Heart right ventricle (tissue), 16 donors: ENCODE data around the gene CHRDL1. TPM values are rescaled to one million over a fixed set of nuclear protein-coding genes. Genes with fewer than 3 reads are reported as not detected.

ENCODE experiments used
- ATAC-seq, 8 donors: fragments of 200-7000 bp; cut with Tn5 transposase; one replicate each; pipeline ENCODE4 v1.9.1; 2020; ENCODE audit warnings: mild to moderate bottlenecking in 8 of 8, moderate library complexity in 8 of 8, moderate number of reproducible peaks in 1 of 8
- DNase-seq, 2 donors: peaks; one replicate each; pipeline ENCODE4 v3.0.0-alpha.2; 2020
- H3K27ac ChIP-seq, 10 donors: fragments of 200-600 bp; sonication (generic) in 2 of 10; one replicate each; pipeline versions ENCODE4 v1.5.0 to v1.8.0; 2020 to 2022; ENCODE audit warnings: mild to moderate bottlenecking in 3 of 10
- H3K27me3 ChIP-seq, 7 donors: fragments of 200-600 bp; one replicate each; pipeline ENCODE4 v1.8.0; 2021 to 2022; ENCODE audit warnings: mild to moderate bottlenecking in 2 of 7
- H3K36me3 ChIP-seq, 9 donors: fragments of 200-600 bp; sonication (generic) in 1 of 9; one replicate each; pipeline versions ENCODE4 v1.5.0 to v1.8.0; 2020 to 2022; ENCODE audit warnings: mild to moderate bottlenecking in 2 of 9
- H3K4me1 ChIP-seq, 9 donors: fragments of 200-600 bp; sonication (generic) in 1 of 9; one replicate each; pipeline versions ENCODE4 v1.5.0 to v1.8.0; 2020 to 2022; ENCODE audit warnings: mild to moderate bottlenecking in 4 of 9
- H3K4me3 ChIP-seq, 10 donors: fragments of 200-600 bp; sonication (generic) in 2 of 10; one replicate each; pipeline versions ENCODE4 v1.5.0 to v1.8.0; 2020 to 2022; ENCODE audit warnings: mild to moderate bottlenecking in 7 of 10, moderate library complexity in 2 of 10
- H3K9me3 ChIP-seq, 11 donors: fragments of 200-600 bp in 10 of 11; sonication (generic) in 2 of 11; one replicate each; pipeline versions ENCODE4 v1.5.0 to v1.8.0; 2013 to 2022; ENCODE audit warnings: mild to moderate bottlenecking in 2 of 11, control low read depth in 1 of 11, moderate library complexity in 1 of 11
- WGBS, 2 donors: extraction: QIAGEN DNeasy Blood & Tissue Kit; methylation state at CpG; one replicate each; pipeline ENCODE4 v1.1.7; 2013; ENCODE audit warnings: inconsistent platforms in 1 of 2; 5-methylcytosine and 5-hydroxymethylcytosine counted together
- intact Hi-C, 10 donors: fragments of 100-400 bp; cut with DNase I; formaldehyde crosslinking; loops; one replicate each; pipeline versions ENCODE4 v1.11.1 to v1.14.2; 2022
- polyA plus RNA-seq, 2 donors: library from polyadenylated mRNA; stranded (reverse); fragments of 200-250 nt; gene quantifications; one replicate each; pipeline ENCODE4 v1.2.3, GENCODE V29; 2013
- total RNA-seq, 10 donors: library from RNA; stranded (reverse); fragmentation: NEBNext Ultra II Directional in 3 of 10; extraction: Animal tissue kit (Norgen Biotek cat#: 25700) in 3 of 10; gene quantifications; one replicate each; pipeline versions ENCODE4 v1.2.1 to v1.2.4, GENCODE V29; 2021 to 2023
- TF ChIP-seq, protein P1 (sequence below), 9 donors: fragments of 200-600 bp; sonication (generic) in 2 of 9; IDR thresholded peaks; one replicate each; pipeline versions ENCODE4 v1.5.0 to v1.8.0; 2021 to 2022; ENCODE audit warnings: antibody characterized with exemption in 9 of 9, mild to moderate bottlenecking in 5 of 9, moderate library complexity in 1 of 9
- donor health status: Arrhythmogenic right ventricular cardiomyopathy.
- donor health status: ischemic (EF 13 %, LVEDD 7.1; RV severe dilation, severe dysfunction).
- donor health status: healthy with polysubstance abuse.
- donor health status: DM: no; HTN: yes; CAD: no.
- donor health status: DM: no; HTN: no; CAD: no.
- donor health status: ischemic (EF 25% LVEDD 6.9; RV normal size, moderate dysfunction).
- donor health status: ischemic (EF 25% LVEDD 5.7; RV mildly dilated, moderate dysfunction).
- donor health status: healthy.
- donor health status: DM: yes; HTN: yes; CAD: no.
- donor health status: Ischemic cardiomyopathy.
- donor health status: ischemic (EF 35%, LVEDD 5.7; RV mildly dilated, moderate dysfunction).
- donor health status: nonischemic (EF 11% LVEDD 7.7; RV severe dilation, severe dysfunction).
- donor health status: DM: yes; HTN: yes; CAD: no.
- donor health status: PGD.
- donor health status: ischemic (EF 29% LVEDD 5.4; RV normal size, mild dysfunction).
- donor health status: nonischemic (EF 23%, LVEDD 6.1; RV moderate dilation, normal function).

CHRDL1 gene
- total and polyA plus RNA-seq, 12 donors = 0.71 to 9.0 (median 2.6) TPM

DNA sequence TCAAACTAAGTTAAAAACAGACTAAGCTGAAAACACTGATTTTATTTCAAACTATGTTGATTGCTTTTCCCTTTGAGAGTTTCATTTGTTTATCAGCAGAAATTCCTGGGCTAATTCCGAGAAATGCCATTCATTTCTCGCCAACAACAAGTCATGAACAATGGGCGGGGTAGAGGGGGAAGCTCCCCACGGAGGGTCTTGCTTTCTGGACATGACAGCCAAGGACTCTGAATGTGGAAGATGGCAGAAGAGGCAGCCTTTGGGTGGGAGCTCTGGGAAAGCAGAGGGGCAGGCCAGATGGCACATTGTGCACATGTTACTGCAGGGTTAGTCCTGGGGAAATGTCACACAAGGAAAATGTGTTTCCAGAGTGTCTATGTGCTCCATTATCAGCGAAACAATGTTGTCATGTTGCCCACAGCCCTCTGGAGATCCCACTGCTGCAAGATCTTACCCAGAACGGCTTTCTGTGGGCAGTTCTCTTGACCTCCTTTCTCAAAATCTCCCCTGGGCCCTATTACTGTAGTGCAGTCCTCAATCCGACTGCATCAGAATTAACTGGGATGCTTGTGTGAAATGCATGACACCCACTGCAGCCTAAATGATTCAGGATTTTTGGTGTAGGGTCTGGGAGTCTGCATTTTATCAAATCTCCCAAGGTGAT, 45.0 kb downstream of the CHRDL1 start:
- Histone ChIP-seq H3K27ac (no peak overlapping the region), H3K4me1 (no peaks in the 10 kb centered on the region), H3K27me3 (peaks cover 0 to 48% (median 0%) of the 10 kb centered on the region in 7 donors), H3K9me3 (no peaks in the 10 kb centered on the region), H3K36me3 (no peaks in the 10 kb centered on the region), H3K4me3 (no peak overlapping the region)
- WGBS, 2 donors = 48 to 53% methylated on average over 7 of the region's 7 CpGs
- no peak for DNase-seq
- peak in 1 of 8 donors; percentile 29 for ATAC-seq
- TF ChIP-seq, protein P1, sequence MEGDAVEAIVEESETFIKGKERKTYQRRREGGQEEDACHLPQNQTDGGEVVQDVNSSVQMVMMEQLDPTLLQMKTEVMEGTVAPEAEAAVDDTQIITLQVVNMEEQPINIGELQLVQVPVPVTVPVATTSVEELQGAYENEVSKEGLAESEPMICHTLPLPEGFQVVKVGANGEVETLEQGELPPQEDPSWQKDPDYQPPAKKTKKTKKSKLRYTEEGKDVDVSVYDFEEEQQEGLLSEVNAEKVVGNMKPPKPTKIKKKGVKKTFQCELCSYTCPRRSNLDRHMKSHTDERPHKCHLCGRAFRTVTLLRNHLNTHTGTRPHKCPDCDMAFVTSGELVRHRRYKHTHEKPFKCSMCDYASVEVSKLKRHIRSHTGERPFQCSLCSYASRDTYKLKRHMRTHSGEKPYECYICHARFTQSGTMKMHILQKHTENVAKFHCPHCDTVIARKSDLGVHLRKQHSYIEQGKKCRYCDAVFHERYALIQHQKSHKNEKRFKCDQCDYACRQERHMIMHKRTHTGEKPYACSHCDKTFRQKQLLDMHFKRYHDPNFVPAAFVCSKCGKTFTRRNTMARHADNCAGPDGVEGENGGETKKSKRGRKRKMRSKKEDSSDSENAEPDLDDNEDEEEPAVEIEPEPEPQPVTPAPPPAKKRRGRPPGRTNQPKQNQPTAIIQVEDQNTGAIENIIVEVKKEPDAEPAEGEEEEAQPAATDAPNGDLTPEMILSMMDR (IDR thresholded peaks at IDR 0.05) = no peak
- intact Hi-C loops = no loop called here

DNA sequence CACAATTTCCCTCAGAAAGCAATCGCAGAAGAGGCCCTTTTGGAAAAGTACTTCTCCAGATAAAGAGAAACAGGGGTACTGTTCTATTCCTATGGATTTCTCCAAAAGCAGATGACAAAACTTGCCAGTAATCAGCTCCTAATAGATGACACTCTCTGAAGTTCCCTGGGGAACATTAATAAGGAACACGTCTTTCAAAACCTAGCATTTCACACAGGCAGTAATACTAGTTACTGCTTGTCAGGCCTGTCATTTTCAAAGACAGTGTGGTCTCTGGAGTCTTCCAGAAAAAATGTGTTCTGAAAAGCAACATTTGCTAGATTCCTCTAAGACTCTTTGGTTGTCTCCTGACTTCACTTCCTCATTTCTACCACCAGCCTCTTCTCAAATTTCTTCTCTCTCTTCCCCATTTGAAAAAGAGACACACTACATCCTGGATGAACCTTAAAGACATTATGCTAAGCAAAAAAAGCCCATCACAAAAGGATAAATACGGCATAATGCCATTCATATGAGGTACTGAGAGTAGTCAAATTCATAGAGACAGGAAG, 47.3 kb downstream of the CHRDL1 start:
- Histone ChIP-seq H3K27me3 (peaks cover 0 to 56% (median 0%) of the 10 kb centered on the region in 7 donors), H3K4me3 (no peak overlapping the region), H3K27ac (no peak overlapping the region), H3K4me1 (no peaks in the 10 kb centered on the region), H3K36me3 (no peaks in the 10 kb centered on the region), H3K9me3 (no peaks in the 10 kb centered on the region)
- TF ChIP-seq, protein P1 (IDR thresholded peaks at IDR 0.05) = no peak
- ATAC-seq (no peak), DNase-seq (no peak)
- WGBS, 2 donors = 77 to 78% methylated on average over 3 of the region's 3 CpGs
- intact Hi-C loops = no loop called here

DNA sequence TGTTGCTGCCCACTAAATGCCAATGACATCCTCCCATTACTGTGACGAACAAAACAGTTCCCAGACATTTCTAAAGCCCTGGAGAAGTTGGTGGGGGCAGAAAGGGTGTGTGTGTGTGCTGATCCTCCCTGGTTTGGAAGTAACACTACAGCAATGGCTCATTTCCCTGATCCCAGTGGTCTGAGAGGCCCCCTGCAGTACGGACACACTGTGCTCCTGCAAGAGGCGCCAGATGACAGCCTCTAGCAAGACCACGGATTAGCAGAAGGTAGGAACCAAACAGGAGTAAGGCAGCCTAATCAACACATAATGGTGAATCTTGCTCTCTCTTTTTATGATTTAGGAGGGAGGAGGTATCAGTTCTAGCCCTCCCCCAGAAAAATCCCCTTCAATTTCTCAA, 49.6 kb downstream of the CHRDL1 start:
- Histone ChIP-seq H3K9me3 (no peaks in the 10 kb centered on the region), H3K27ac (no peak overlapping the region), H3K4me1 (no peaks in the 10 kb centered on the region), H3K27me3 (peaks cover 0 to 39% (median 0%) of the 10 kb centered on the region in 7 donors), H3K36me3 (no peaks in the 10 kb centered on the region), H3K4me3 (no peak overlapping the region)
- TF ChIP-seq, protein P1 (IDR thresholded peaks at IDR 0.05) = no peak
- ATAC-seq (no peak), DNase-seq (no peak)
- 40 to 46% methylated on average over 4 of the region's 4 CpGs for WGBS, 2 donors
- intact Hi-C loops = no loop called here

DNA sequence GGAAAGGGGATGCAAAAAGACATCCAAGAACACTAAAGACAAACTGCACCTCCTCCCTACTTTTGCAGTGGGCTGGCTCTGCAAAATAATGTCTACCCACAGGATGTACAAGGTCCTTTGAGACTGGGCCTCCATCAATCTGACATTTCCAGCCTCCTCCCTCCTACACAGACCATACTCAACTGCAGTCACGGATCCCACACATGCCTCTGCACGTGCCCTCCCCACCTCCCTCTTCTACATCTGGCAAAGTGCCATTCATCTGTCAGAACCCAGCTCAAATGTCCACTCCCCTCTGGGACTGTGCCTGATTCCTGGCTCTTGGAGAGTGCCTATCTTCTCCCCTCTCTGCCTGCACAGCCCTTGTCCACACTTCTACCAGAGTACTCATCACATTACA, 50.3 kb downstream of the CHRDL1 start:
- Histone ChIP-seq H3K27ac (no peak overlapping the region), H3K27me3 (peaks cover 0 to 32% (median 0%) of the 10 kb centered on the region in 7 donors), H3K36me3 (no peaks in the 10 kb centered on the region), H3K4me3 (no peak overlapping the region), H3K4me1 (no peaks in the 10 kb centered on the region), H3K9me3 (no peaks in the 10 kb centered on the region)
- ATAC-seq (no peak), DNase-seq (no peak)
- TF ChIP-seq, protein P1 (IDR thresholded peaks at IDR 0.05) = no peak
- intact Hi-C loops = no loop called here
- 9 to 11% methylated on average over 2 of the region's 2 CpGs for WGBS, 2 donors
